NCI-H1417 (cell line): ENCODE data around the gene PDYN.
"Not testable (repeated sequence)": the region's sequence is repeated elsewhere in the genome, so short reads cannot be mapped to it uniquely, and the experiment has no call there.

ENCODE experiments used
- DNase-seq, 3 experiments: peaks; one replicate each; lab custom pipeline; 2025; lab: John Stamatoyannopoulos, UW

The PDYN gene

GRCh38 chr20:1993986-1994385, at the start of gene PDYN:
Gene PDYN, minus strand, starts transcription at chr20:1994058. Its CDS starts 10,974 bp downstream, at chr20:1983084.
- DNase-seq: no peak

GRCh38 chr20:2042400-2042799, 48.5 kb upstream of the PDYN start:
- no peak for DNase-seq

GRCh38 chr20:2038161-2038560, 44.3 kb upstream of the PDYN start:
- no peak for DNase-seq

DNA sequence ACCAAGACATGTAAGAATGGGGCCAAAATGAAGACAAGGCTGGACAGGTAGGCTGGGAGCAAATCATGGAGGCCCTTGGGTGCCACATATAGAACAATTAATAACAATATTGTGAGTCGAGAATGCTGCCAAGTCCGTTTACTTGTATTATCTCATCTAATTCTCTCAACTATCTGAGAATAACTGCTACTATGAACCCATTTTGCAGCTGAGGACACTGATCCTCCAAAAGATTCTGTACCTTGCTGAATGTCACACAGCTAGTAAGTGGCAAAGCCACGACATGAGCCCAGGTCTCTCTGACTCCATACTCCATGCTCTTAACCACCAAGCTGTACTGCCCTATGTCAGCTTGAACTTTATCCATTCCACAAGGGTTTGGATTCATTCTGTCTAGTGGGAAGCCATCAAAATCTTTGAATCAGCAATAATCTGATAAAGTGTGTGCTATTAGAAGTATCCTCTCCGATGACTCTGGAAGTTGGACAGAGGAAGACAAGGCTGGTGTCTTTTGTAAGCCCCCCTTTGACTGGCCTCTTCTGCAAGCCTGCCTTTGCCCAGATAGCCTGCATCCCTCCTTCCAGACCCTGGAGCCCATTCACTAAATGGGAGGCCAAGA, 43.5 kb upstream of the PDYN start:
- DNase-seq: no peak

DNA sequence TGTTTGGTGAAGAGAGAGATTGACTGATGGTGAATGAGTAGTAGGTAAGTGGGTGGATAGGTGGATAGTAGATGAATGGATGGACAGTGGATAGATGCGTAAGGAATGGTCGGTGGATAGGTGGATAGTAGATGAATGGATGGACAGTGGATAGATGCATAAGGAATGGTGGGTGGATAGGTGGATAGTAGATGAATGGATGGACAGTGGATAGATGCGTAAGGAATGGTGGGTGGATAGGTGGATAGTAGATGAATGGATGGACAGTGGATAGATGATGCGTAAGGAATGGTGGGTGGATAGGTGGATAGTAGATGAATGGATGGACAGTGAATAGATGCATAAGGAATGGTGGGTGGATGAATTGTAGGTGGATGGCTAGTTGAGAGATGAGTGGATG, 42.5 kb upstream of the PDYN start:
- not testable (repeated sequence) for DNase-seq

- DNase-seq: peak in 2 of 3 experiments; percentile 64 to 83
These were observed 38.3 kb upstream of the PDYN start for GRCh38 chr20:2032168-2032567.

DNA sequence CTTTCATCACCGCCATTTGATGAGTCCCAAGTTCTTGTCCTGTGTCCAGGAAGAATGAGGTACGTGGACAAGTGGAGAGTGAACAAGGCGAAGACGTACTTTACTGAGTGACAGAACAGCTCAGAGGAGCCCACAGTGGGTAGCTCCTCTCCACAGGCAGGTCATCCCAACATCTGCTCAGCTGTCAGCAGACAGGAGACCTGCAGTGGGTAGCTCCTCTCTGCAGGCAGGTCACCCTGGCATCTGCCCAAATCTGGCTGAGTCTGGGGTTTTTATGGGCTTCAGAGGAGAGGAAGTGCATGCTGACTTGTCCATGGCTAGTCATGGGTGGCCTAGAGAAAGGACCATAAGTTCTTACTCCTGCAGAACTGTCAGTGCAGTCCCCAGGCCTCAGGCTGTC, 32.7 kb upstream of the PDYN start:
- DNase-seq: no peak

GRCh38 chr20:2026004-2026403, 32.1 kb upstream of the PDYN start:
- DNase-seq: no peak

GRCh38 chr20:2023151-2023550, 29.3 kb upstream of the PDYN start:
- DNase-seq: peak in 1 of 3 experiments; percentile 15

- peak in 2 of 3 experiments; percentile 20 to 72 for DNase-seq
These were observed 28.3 kb upstream of the PDYN start for GRCh38 chr20:2022163-2022562.

DNA sequence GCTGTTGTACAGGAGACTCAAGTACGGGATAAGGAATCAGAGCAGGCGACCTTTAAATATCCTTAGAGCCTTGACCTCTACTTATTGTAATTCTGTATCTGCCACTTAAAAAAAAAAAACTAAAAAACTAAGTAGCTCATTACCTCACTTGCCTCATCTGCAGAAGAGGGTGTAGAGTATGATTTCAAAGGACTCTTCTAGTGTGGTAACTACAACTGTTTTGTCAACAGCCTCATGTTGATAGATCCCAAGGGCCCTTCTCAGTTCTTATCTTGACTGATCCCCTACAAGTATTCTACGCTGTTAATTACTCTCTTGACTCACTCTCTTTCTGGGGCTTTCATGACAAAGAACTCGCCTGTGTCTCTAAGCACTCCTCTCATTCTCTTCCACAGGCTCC, 16.7 kb upstream of the PDYN start:
- peak in 2 of 3 experiments; percentile 13 to 56 for DNase-seq

- DNase-seq: peak in 2 of 3 experiments; percentile 49 to 51
These were observed 12.8 kb upstream of the PDYN start for GRCh38 chr20:2006452-2007361.

GRCh38 chr20:2005831-2006426, 12.1 kb upstream of the PDYN start:
- DNase-seq: no peak

GRCh38 chr20:2005359-2005758, 11.5 kb upstream of the PDYN start:
- DNase-seq: no peak

GRCh38 chr20:2004171-2004570, 10.3 kb upstream of the PDYN start:
- DNase-seq: no peak

DNA sequence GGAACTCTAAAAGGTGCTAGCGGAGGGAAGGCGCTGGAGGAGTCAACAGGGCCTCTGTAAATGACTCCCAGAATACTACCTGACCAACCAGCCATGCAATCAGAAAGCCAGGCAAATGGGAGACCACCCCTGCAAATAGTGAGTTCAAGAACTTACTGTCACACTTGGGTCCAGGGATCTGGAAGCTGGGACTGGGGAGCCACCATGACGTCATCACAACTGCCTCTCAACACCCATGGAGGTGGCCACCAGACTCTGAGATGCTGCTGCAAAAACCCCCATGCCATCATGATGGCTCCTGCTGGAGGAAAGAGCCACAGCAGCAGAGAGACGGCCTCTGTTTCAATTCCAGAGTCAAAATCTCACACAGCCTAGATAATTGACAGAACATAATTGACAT, 8.5 kb upstream of the PDYN start:
- no peak for DNase-seq

DNA sequence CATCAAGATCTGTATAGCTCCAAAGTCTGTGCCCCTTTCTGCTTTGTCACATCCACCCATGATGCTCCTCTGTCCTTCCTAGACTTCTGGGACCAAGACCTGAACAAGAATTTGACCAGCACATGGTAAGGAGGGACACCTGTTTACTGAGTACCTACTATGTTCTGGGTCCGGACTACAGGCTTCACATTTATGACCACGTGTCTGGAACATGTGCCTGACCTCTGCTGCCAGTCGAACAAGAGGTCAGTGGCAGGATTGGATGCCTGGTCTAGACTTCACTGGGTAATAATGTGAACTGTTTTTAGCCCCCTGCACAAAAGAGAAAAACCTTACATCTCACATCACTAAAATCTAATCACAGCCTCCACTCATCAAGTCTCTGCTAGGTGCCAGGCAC, 7.3 kb upstream of the PDYN start:
- DNase-seq: no peak

GRCh38 chr20:2000285-2000684, 6.4 kb upstream of the PDYN start:
- no peak for DNase-seq

DNA sequence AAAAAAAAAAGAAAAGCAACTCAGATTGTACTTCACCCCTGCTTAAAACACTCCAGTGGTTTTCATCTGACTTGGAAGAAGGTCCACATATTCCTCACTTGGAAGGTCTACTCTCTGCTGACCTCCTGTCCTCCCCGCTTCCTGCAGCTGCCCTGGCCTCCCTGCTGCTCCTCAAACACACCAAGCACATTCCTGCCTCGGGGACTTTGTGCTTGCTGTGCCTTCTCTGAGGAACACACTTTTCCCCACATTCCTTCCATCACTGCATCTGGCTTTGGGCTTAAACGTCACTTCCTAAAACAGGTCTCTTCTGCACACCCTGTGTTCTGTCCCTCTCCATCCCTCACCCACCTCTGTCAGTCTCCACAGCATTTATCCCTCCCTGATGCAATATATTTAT, 4.9 kb upstream of the PDYN start:
- no peak for DNase-seq

GRCh38 chr20:1998193-1998520, 4.3 kb upstream of the PDYN start:
- DNase-seq: no peak

DNA sequence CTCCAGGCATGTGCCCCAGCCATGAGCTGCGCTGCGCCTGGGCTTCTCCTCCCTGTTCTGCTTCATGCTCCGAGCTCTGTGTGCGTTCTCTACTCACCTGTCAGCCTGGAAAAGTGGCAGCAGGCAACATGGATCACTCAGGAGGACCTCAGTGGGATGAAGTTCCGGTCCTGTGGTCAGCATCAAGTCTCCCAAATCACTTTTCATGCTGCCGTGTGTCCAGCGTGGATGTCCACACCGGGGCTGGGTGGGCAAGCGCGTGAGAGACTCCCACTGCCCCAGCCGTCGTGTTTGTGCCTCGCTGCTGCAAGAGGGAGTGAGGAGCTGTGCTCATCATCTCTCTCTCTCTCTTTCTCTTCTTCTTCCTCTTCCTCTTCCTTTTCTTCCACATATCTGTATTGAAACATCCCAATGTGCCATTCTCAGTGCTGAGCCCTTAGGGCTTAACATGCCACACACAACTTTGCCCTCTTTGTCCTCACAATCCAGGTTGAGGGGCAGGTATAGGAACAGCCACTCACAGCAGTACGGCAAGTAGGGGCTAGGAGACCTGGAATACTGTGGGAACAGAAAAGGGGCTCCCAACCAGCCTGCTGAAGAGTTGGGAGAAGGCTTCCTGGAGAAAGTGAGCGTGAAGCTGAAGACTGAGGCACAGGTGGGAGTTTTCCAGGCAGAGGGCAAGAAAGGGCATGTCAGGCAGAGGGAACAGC, 3.8 kb upstream of the PDYN start:
- no peak for DNase-seq

DNA sequence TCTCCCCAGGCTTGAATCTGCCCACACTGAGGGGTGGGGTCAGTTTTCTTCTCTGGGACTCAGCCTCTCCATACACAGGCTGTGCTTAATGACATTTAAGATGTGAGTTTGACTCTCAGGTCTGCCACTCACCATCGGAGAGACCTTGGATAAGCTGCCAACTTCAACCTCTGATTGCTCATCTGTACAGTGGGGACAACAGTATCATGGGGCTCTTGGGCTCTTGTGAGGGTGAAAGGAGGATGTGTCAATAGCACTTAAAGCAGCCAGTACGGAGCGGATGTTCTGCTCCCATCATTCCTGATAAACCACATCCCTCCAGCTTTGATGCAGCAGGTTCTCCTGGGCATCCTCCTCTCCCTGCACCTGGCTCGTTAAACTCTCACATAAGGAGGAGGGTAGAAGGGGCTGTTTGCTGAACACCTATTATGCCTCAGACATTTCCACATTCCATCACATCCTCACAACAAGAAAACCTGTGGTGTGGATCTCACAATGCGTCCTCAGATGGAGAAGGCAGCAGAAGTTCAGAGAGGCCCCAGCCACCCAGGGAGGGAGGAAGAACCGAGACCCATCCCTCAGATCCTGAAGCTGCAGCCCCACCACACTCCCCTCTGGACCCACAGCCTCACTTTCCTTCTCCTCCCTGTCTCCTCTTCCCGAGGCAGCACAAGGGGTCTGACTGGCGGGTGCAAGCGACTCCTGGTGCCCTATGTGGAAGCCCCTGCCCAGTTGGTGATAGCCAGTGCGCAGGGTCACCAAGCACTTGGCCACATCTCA, 1.9 kb upstream of the PDYN start:
- no peak for DNase-seq
